ENCODE results near the gene RNF227. TPM values are rescaled to one million over a fixed set of nuclear protein-coding genes. Genes with fewer than 3 reads are reported as not detected.
A peak's percentile ranks its signal among the peaks of the same experiment; 100 is the strongest.

Gene RNF227
- total RNA-seq, 4 donors from 2014 or later: 0.75 to 3.4 (median 2.7) TPM; not detected in 1

GRCh38 chr17:7922845-7923628, 6.9 kb upstream of the RNF227 start:
- in situ Hi-C loops (cut with MboI; ENCODE audit: low pct_ligation_motif_present in 1 of 4, low pct_unique_long_range_greater_than_20kb in 1 of 4, low sequenced_read_pairs in 3 of 4): loop anchor here in 1 of 4 donors (10.0 kb wide), 1 partner anchor 62 kb away; no protein-coding TSS in a partner anchor
- Histone ChIP-seq H3K27ac (peak overlapping the region; percentile 53 to 75 (median 57)), H3K9me3 (no peaks in the 10 kb centered on the region), H3K4me3 (peak overlapping the region in 3 of 4 donors; percentile 28 to 42 (median 37)), H3K36me3 (no peaks in the 10 kb centered on the region), H3K4me1 (peaks cover 2 to 12% (median 8%) of the 10 kb centered on the region in 4 donors), H3K27me3 (no peaks in the 10 kb centered on the region)
- TF ChIP-seq CTCF (IDR thresholded peaks at IDR 0.05) (no peak), POLR2AphosphoS5 (IDR thresholded peaks at IDR 0.05) (peak; percentile 63 to 76 (median 76)), POLR2A (IDR thresholded peaks at IDR 0.05) (peak; percentile 71)
- DNase-seq: peak; percentile 88
- 20% methylated on average over 44 of the region's 45 CpGs; no CpG with 5 or more reads in 1 of the 2 donors for WGBS, 2 donors (ENCODE audit: low coverage in 1 of 2)
- intact Hi-C loops (cut with DNase I; ENCODE audit: low total_unique reads): loop anchor here (10.0 kb wide), 1 partner anchor 58 kb away; no protein-coding TSS in a partner anchor

GRCh38 chr17:7922269-7922844, 6.3 kb upstream of the RNF227 start:
- DNase-seq: no peak
- peak overlapping the region; percentile 53 to 75 (median 57) for H3K27ac ChIP-seq
- 0 to 39% methylated on average over 3 to 16 of the region's 16 CpGs for WGBS, 2 donors (ENCODE audit: low coverage in 1 of 2)
- intact Hi-C loops (cut with DNase I; ENCODE audit: low total_unique reads) (loop anchor here (10.0 kb wide), 1 partner anchor 58 kb away; no protein-coding TSS in a partner anchor), in situ Hi-C loops (cut with MboI; ENCODE audit: low pct_ligation_motif_present in 1 of 4, low pct_unique_long_range_greater_than_20kb in 1 of 4, low sequenced_read_pairs in 3 of 4) (loop anchor here in 1 of 4 donors (10.0 kb wide), 1 partner anchor 62 kb away; no protein-coding TSS in a partner anchor)
- no peaks in the 10 kb centered on the region for H3K36me3 ChIP-seq
- peak in 1 of 5 experiments; percentile 16 for TF ChIP-seq CTCF (IDR thresholded peaks at IDR 0.05)
- no peak for TF ChIP-seq POLR2A (IDR thresholded peaks at IDR 0.05)
- no peak for TF ChIP-seq POLR2AphosphoS5 (IDR thresholded peaks at IDR 0.05)
- TF ChIP-seq EP300 (IDR thresholded peaks at IDR 0.05; ENCODE audit: low read depth): no peak
- H3K4me1 ChIP-seq: peaks cover 2 to 12% (median 8%) of the 10 kb centered on the region in 4 donors
- no peaks in the 10 kb centered on the region for H3K27me3 ChIP-seq
- no peaks in the 10 kb centered on the region for H3K9me3 ChIP-seq
- peak overlapping the region in 3 of 4 donors; percentile 28 to 42 (median 37) for H3K4me3 ChIP-seq

- Histone ChIP-seq H3K27ac (peak overlapping the region; percentile 86 to 97 (median 92)), H3K4me1 (peaks cover 6 to 27% (median 20%) of the 10 kb centered on the region in 4 donors), H3K9me3 (no peaks in the 10 kb centered on the region), H3K36me3 (no peaks in the 10 kb centered on the region), H3K4me3 (peak overlapping the region in 1 of 4 donors; percentile 51), H3K27me3 (no peaks in the 10 kb centered on the region)
- in situ Hi-C loops (cut with MboI; ENCODE audit: low pct_ligation_motif_present in 1 of 4, low pct_unique_long_range_greater_than_20kb in 1 of 4, low sequenced_read_pairs in 3 of 4) (no loop called here), intact Hi-C loops (cut with DNase I; ENCODE audit: low total_unique reads) (no loop called here)
- 90 to 94% methylated on average over 2 of the region's 2 CpGs for WGBS, 2 donors (ENCODE audit: low coverage in 1 of 2)
- no peak for DNase-seq
- no peak for TF ChIP-seq POLR2A (IDR thresholded peaks at IDR 0.05)
- no peak for TF ChIP-seq POLR2AphosphoS5 (IDR thresholded peaks at IDR 0.05)
- no peak for TF ChIP-seq EP300 (IDR thresholded peaks at IDR 0.05; ENCODE audit: low read depth)
- TF ChIP-seq CTCF (IDR thresholded peaks at IDR 0.05): no peak
Observed at GRCh38 chr17:7916808-7917207, 719 bp upstream of the RNF227 start.

- TF ChIP-seq CTCF (IDR thresholded peaks at IDR 0.05) (no peak), EP300 (IDR thresholded peaks at IDR 0.05; ENCODE audit: low read depth) (no peak), POLR2A (IDR thresholded peaks at IDR 0.05) (no peak), POLR2AphosphoS5 (IDR thresholded peaks at IDR 0.05) (no peak)
- peak overlapping the region; percentile 35 to 61 (median 48) for H3K4me3 ChIP-seq
- intact Hi-C loops (cut with DNase I; ENCODE audit: low total_unique reads) (no loop called here), in situ Hi-C loops (cut with MboI; ENCODE audit: low pct_ligation_motif_present in 1 of 4, low pct_unique_long_range_greater_than_20kb in 1 of 4, low sequenced_read_pairs in 3 of 4) (no loop called here)
- H3K36me3 ChIP-seq: no peaks in the 10 kb centered on the region
- no peaks in the 10 kb centered on the region for H3K9me3 ChIP-seq
- H3K27me3 ChIP-seq: no peaks in the 10 kb centered on the region
- 50% methylated on average over 14 of the region's 15 CpGs; no CpG with 5 or more reads in 1 of the 2 donors for WGBS, 2 donors (ENCODE audit: low coverage in 1 of 2)
- peak overlapping the region; percentile 86 to 97 (median 92) for H3K27ac ChIP-seq
- no peak for DNase-seq
- H3K4me1 ChIP-seq: peaks cover 6 to 27% (median 20%) of the 10 kb centered on the region in 4 donors
Observed at GRCh38 chr17:7916385-7916682, 245 bp upstream of the RNF227 start.

Measured in transverse colon (tissue), 4 donors.